Epithelial cell of esophagus (primary cell): ENCODE data around the gene CLEC4G.

Source experiments
- DNase-seq: peaks from one replicate; pipeline ENCODE4 v3.0.0; 2010; ENCODE audit warnings: low read depth
- H3K4me3 ChIP-seq: 2 replicates; pipeline ENCODE4 v1.5.1; 2011; ENCODE audit warnings: mild to moderate bottlenecking, low read length, control low read depth
- CTCF ChIP-seq: IDR thresholded peaks from 2 replicates; pipeline ENCODE4 v1.5.1; 2011; ENCODE audit warnings: low read depth, mild to moderate bottlenecking, low read length, control low read depth, inconsistent platforms; ENCODE audit not compliant: insufficient read depth; ENCODE audit errors: missing control alignments

The CLEC4G gene

GRCh38 chr19:7729211-7729610 lies 2.7 kb downstream of the CLEC4G start:
- no peak for DNase-seq
- no peak for TF ChIP-seq CTCF
- H3K4me3 ChIP-seq: no peak overlapping the region

GRCh38 chr19:7725791-7726190 lies 6.1 kb downstream of the CLEC4G start:
- H3K4me3 ChIP-seq: no peak overlapping the region
- no peak for DNase-seq
- TF ChIP-seq CTCF: no peak

GRCh38 chr19:7722231-7722651 lies 9.7 kb downstream of the CLEC4G start:
- no peak overlapping the region for H3K4me3 ChIP-seq
- no peak for TF ChIP-seq CTCF
- no peak for DNase-seq

- no peak for DNase-seq
- no peak for TF ChIP-seq CTCF
- no peak overlapping the region for H3K4me3 ChIP-seq
Observed at GRCh38 chr19:7720351-7720750, 11.6 kb downstream of the CLEC4G start.

GRCh38 chr19:7718668-7719067 lies 13.2 kb downstream of the CLEC4G start:
- no peak for TF ChIP-seq CTCF
- H3K4me3 ChIP-seq: no peak overlapping the region
- DNase-seq: no peak

GRCh38 chr19:7716762-7717161 lies 15.1 kb downstream of the CLEC4G start:
- TF ChIP-seq CTCF: no peak
- DNase-seq: no peak
- no peak overlapping the region for H3K4me3 ChIP-seq

GRCh38 chr19:7715671-7716070 lies 16.2 kb downstream of the CLEC4G start:
- no peak for DNase-seq
- H3K4me3 ChIP-seq: no peak overlapping the region
- no peak for TF ChIP-seq CTCF
